IPS-15b (cell line): ENCODE measurements around the gene FGD5.
A peak's percentile ranks its signal among the peaks of the same experiment; 100 is the strongest.
"Not testable (repeated sequence)": the region's sequence is repeated elsewhere in the genome, so short reads cannot be mapped to it uniquely, and the experiment has no call there.

Experiments used
- H3K27me3 ChIP-seq: one replicate; pipeline ENCODE4 v1.6.1; 2013; ENCODE audit warnings: low read length; ENCODE audit not compliant: control insufficient read depth, insufficient read depth
- H3K36me3 ChIP-seq: one replicate; pipeline ENCODE4 v1.6.1; 2013; ENCODE audit warnings: low read length; ENCODE audit not compliant: control insufficient read depth, insufficient read depth
- H3K4me1 ChIP-seq: one replicate; pipeline ENCODE4 v1.6.1; 2013; ENCODE audit warnings: mild to moderate bottlenecking, low read length; ENCODE audit not compliant: control insufficient read depth, insufficient read depth
- H3K4me3 ChIP-seq: one replicate; pipeline ENCODE4 v1.5.1; 2013; ENCODE audit warnings: low read depth, low read length
- H3K9ac ChIP-seq: one replicate; pipeline ENCODE4 v1.6.1; 2013; ENCODE audit warnings: low read depth, mild to moderate bottlenecking, low read length
- H3K9me3 ChIP-seq: one replicate; pipeline ENCODE4 v1.6.1; 2013; ENCODE audit warnings: mild to moderate bottlenecking, low read length; ENCODE audit not compliant: control insufficient read depth, insufficient read depth

Gene FGD5

DNA sequence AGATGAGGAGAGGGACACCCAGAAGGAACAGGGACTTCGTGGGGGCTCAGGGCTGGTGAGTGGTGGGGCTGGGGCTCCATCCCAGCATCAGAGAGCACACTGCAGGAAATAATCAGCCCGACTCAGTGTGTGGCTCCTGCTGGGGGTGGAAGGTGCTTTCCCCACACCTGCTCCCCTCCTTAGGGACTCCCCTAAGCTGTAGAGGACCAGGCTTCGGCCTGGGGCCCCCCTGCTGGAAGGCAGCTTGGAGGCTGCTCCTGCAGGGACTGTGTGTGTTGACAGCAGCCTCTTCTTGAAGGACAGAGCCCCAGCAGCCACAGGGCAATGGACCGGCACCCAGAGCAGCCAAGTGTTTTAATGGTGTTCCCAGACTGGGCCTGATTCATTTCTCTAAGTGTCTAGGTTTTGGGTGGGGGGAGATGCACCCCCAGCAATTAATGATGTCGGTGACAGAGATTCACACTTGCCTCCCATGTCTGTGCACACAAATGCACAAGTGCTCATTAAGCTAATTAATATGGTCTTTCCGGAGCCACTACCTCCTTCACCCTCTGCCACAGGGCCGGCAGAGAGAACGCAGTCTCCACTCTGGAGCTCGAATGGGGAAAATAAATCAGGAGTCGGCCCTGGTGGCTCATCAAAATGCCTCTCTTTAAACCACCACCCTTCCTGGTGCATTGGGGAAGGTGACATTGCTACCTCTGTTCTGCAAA is 16.9 kb upstream of the FGD5 start:
- H3K4me1 ChIP-seq = no peaks in the 10 kb centered on the region
- no peak overlapping the region for H3K9ac ChIP-seq
- H3K9me3 ChIP-seq = no peaks in the 10 kb centered on the region
- no peaks in the 10 kb centered on the region for H3K27me3 ChIP-seq
- no peak overlapping the region for H3K4me3 ChIP-seq
- no peaks in the 10 kb centered on the region for H3K36me3 ChIP-seq

DNA sequence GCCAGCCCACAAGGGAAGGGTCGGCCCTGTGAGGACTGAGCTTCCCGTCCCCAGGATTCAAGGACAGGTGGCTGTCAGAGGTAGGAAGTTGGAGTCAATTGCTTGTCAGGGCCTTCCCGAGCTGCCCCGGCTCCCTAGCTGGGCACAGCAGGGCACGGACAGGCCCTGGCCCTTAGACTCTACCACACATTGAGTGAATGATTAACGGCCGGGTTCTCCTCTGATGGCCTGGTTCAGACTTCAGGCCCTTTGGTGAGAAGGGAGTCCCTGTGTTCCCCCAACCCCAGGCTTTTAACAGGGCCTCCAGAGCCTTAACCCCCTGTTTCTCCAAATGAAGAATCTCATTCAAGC is 16.4 kb upstream of the FGD5 start:
- H3K4me3 ChIP-seq = no peak overlapping the region
- no peaks in the 10 kb centered on the region for H3K4me1 ChIP-seq
- no peaks in the 10 kb centered on the region for H3K27me3 ChIP-seq
- no peaks in the 10 kb centered on the region for H3K36me3 ChIP-seq
- H3K9ac ChIP-seq = no peak overlapping the region
- no peaks in the 10 kb centered on the region for H3K9me3 ChIP-seq

DNA sequence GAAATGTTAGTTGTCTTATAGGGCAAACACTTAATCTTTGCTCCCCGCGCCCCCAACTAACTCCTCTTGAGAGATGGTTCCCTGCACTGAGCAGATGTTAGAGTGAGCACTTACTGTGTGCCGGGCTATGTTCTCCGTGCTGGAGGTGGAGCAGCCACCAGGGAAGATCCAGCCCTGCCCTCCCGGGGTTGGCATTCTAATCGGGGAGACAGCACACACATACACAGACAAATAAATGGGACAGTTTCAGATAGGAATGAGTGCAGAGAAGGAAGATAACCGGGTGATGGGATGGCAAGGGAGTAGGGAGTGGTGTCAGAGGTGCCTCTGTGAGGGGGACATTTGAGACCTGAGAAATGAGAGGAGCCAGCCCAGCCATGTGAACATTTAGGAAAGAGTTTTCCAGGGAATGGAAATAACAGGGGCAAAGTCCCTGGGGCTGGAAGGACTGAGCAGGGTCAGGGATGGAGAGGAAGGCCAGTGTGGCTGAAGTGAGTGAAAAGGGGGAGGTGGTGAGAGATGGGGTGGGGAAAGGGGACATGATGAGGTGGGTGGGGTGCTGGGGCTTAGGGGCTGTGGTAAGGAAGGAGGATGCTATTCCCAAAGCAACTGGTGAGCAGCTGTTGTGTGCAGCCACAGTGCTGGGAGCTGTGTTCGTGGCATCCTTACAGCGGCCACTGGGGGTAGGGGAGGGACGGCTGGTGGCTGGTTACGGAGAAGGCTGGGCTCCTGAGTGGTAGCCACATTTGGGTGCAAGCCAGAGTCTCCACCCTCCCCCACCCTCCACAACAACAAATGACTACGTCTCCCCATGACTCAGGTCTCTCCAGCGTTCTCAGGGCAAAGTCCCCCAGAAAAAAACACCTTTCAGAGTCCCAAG is 15.4 kb upstream of the FGD5 start:
- Histone ChIP-seq H3K4me1 (no peaks in the 10 kb centered on the region), H3K9me3 (no peaks in the 10 kb centered on the region), H3K27me3 (peaks cover 9% of the 10 kb centered on the region), H3K9ac (no peak overlapping the region), H3K4me3 (no peak overlapping the region), H3K36me3 (no peaks in the 10 kb centered on the region)

DNA sequence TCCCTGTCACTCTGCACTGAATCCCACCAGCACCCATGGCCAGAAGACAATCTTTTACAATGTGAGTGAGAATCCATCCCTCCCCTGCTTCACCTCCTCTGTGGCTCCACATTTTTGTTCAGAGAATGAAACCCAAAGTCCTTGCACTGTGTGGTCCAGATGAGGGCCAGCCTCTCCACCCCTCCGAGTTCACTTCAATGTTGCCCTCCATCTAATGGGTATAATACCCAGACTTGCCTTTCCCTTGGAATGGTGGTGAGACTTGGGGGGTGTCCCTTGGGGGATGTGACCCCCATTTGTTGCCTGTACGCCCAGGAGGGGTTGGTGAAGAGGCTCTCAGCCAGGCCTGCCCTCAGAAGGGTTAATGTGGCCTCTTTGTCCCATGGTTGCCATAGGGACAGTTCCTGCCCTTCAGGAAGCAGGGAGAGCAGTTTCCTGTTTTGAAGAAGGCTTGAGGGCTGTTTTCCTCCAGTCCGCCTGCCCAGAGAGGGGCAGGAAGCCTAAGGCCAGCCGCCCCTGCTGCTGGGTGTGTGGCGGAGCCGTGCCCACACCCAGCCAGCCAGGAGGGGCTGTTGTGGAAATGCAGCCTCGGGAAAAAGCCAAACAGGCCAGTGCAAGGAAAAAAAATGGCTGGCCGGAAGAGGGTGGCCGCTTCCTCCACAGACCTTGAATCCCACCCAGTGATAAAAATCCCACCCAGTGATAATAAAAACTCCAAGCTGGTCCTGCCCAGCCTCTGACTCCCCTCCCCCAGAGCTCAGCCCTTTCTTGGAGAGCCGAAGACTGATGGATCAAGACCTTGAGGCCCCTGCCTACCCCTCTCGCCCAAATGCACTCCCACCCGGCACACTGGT is 14.6 kb upstream of the FGD5 start:
- Histone ChIP-seq H3K4me3 (no peak overlapping the region), H3K9ac (no peak overlapping the region), H3K9me3 (no peaks in the 10 kb centered on the region), H3K36me3 (no peaks in the 10 kb centered on the region), H3K4me1 (no peaks in the 10 kb centered on the region), H3K27me3 (peaks cover 18% of the 10 kb centered on the region)

DNA sequence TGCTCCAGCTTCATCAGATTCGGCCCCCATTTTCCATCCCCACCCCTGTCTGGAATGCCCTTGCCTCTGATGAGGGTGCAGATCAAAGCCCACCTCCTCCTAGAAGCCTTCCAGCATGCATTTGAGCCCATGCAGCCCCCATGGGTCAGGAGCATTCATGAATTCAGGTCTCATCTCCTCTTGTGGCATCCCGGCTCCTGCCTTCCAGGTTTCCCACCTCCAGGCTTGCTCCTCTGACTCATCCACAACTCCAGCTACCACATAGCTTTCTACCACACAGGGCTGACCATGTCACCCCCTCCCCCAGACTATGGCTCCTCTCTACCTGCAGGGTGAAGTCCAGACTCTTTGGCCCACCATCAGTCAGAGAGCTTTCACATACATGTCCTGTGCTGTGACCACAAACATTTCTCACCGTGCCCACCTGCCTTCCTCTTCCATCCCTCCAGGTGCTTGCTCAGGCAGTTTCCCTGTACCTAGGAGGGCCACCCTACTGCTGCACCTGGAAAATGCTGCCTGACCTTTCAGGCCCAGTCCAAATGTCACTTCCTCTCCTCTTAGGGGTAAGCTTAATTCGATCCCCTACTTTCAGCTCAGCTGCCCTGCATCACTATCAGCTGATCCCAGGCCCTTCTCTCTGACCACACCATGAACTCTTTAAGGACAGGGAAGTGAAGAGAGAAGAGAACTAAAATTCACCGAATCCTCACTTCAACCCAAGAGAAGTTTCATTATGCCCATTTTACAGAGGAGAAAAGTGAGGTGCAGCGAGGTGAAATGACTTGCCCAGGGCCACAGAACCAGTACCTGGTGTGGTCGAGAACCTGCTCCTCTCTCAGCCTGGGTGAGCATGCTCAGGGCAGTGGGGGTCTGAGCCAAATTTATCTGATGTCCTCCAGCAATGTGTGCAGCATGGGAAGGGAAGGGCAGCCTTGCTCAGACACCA is 13.7 kb upstream of the FGD5 start:
- Histone ChIP-seq H3K36me3 (no peaks in the 10 kb centered on the region), H3K4me3 (no peak overlapping the region), H3K4me1 (peaks cover 4% of the 10 kb centered on the region), H3K9me3 (no peaks in the 10 kb centered on the region), H3K9ac (no peak overlapping the region), H3K27me3 (peaks cover 27% of the 10 kb centered on the region)

DNA sequence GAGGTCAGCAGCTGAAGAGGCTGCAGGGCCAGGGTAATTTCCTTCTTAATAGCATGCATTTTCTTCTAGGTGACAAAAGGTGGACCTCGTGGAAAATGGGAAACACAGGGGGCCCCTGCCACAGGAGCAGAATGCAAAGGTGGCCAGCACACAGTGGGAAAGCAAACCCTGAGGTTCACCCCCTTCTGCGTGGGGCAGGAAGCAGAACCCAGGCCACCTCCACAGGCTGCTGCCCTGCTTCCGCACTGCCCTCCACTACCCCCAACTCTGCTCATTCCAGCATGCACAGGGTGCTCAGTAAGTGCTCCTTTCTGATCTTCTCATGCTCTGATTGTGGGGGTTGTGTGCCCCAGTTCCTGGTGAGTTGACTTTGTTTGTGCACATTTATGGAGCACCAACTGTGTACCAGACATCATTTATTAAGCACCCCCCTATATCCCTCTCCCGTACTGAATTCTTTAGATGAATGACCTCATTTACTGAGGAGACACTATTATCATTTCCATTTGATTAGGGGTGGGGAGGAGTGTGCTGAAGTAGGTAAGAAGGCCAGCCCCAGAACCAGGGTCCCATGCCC is 12.7 kb upstream of the FGD5 start:
- no peak overlapping the region for H3K4me3 ChIP-seq
- H3K36me3 ChIP-seq = no peaks in the 10 kb centered on the region
- no peak overlapping the region for H3K9ac ChIP-seq
- no peaks in the 10 kb centered on the region for H3K9me3 ChIP-seq
- peaks cover 4% of the 10 kb centered on the region for H3K4me1 ChIP-seq
- peaks cover 30% of the 10 kb centered on the region for H3K27me3 ChIP-seq

DNA sequence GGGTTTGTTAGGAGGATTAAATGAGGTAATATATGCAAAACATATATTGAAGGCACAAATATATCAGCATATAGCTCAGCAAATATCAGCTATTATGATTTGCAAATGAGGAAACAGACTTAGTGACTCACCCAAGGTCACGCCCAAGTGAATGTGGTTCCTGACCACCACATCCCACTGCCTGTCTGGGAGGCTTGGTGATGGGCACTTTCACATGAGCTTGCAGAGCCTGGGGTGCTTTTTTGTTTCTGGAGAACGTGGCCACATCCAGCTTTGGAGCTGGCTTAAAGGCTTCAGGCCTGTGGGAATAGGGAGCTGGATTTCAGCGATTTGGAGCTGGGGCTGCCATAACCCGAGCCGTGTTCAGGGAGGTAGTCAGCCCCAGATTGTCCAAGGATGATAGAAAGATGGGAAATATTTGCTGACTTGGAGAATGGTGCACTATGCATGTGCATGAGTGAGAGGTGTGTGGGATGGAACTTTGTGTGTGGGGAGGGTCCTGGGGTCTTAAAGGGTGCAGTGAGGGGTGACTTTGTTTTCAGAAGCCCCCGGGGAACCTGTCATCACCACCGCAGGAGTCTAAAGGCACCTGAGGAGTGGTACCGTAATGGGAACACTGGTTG is 12.0 kb upstream of the FGD5 start:
- Histone ChIP-seq H3K9me3 (no peaks in the 10 kb centered on the region), H3K27me3 (peaks cover 37% of the 10 kb centered on the region)

DNA sequence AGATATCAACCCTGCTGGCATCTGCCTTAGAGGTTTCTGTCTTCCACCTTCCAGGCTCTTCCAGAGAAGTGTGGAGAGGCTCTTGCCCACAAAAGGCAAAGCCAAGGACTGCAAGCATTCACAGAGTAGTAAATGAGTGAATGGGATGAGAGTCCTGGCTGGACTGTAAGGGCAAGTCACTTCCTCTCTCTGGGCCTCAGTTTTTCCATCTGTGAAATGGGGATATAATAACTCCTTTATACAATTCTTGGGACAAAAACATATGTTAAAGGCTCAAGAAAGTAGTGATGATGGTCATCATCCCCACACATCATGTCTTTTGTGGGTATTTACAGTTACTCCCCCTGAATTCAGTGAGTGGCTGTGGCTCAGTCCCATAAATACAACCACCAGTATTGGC is 10.7 kb upstream of the FGD5 start:
- Histone ChIP-seq H3K4me1 (peaks cover 4% of the 10 kb centered on the region), H3K9me3 (no peaks in the 10 kb centered on the region), H3K4me3 (no peak overlapping the region), H3K27me3 (peaks cover 49% of the 10 kb centered on the region), H3K36me3 (no peaks in the 10 kb centered on the region), H3K9ac (no peak overlapping the region)

More for the DNA sequence above, 12.0 kb upstream of the FGD5 start:
- Histone ChIP-seq H3K4me1 (peaks cover 4% of the 10 kb centered on the region), H3K36me3 (no peaks in the 10 kb centered on the region), H3K9ac (no peak overlapping the region), H3K4me3 (no peak overlapping the region)

DNA sequence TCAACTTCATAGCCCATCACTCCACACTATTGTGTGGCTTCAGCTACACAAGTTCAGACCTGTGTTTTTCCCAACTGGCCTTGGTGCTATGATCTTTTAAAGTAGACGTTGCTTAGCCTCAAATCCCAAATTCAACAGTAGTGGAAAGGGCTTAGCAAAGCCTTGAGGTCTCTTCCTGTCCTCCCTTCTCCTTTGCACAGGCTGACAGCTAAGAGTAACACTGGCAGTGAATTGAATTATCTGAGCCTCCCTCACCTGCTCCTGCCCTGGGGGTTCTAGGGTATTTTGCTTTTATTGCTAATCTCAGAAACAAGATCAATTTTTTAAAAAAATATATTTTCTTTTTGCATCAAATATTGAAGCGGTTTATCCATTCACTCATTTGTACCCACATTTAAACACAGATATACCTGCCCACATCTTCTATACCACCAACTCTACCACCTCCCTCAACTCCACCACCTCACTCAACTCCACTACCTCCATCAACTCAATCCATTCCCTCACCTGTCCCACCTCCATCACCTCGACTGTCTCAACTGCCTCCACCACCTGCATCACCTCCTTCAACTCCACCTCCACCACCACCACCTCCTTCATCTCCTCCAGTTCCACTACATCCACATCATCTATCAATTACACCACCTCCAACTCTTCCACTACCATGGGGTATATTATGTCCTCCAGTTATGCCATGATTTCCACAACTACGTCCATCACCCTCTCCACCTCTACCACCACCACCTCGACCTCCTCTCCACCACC is 10.1 kb upstream of the FGD5 start:
- Histone ChIP-seq H3K4me3 (no peak overlapping the region), H3K4me1 (peaks cover 4% of the 10 kb centered on the region), H3K36me3 (no peaks in the 10 kb centered on the region), H3K9ac (no peak overlapping the region), H3K9me3 (no peaks in the 10 kb centered on the region), H3K27me3 (peaks cover 49% of the 10 kb centered on the region)

DNA sequence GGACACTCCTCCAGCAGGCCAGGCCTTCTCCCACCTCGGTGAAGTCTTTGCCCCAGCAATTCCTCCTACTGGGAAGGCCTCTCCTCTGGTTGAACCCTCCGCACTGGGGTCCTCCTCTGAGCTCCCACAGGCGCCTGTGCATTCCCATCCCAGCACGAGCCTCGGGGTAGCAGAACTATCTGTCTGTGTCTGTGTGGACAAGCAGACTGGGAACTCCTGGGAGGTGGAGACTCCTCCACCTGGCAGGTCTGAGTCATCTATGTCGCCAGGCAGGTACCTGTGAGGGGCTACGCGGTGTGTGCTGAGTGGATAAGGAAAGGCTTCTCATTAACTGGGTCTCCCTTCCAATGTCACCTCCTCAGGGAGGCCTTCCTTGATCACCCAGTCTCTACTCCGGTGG is 9.2 kb upstream of the FGD5 start:
- not testable (repeated sequence) for H3K9me3 ChIP-seq, H3K36me3 ChIP-seq, H3K9ac ChIP-seq, H3K4me1 ChIP-seq
- H3K27me3 ChIP-seq = peaks cover 49% of the 10 kb centered on the region
- H3K4me3 ChIP-seq = peak overlapping the region; percentile 67
